SK-N-SH treated with all-trans-retinoic acid at 6 μM for 48 hours (cell line): ENCODE results near the gene PRELID3B.

ENCODE experiments used
- ARNTL ChIP-seq: fragments of 450-650 bp; formaldehyde crosslinking; IDR thresholded peaks from 2 replicates; pipeline ENCODE4 v1.5.0; 2020; ENCODE audit warnings: low read depth, mild to moderate bottlenecking, moderate library complexity, borderline replicate concordance
- GLIS3 ChIP-seq: fragments of 250-450 bp; sonication (Bioruptor Pico); IDR thresholded peaks from 2 replicates; pipeline ENCODE4 v1.5.0; 2020; ENCODE audit warnings: mild to moderate bottlenecking, moderate library complexity
- ISL1 ChIP-seq: fragments of 250-450 bp; sonication (Bioruptor Pico); IDR thresholded peaks from 2 replicates; pipeline ENCODE4 v2.1.2; 2022; ENCODE audit warnings: mild to moderate bottlenecking, moderate library complexity
- RARB ChIP-seq: fragments of 250-450 bp; sonication (Bioruptor Pico); IDR thresholded peaks from 2 replicates; pipeline ENCODE4 v1.8.0; 2021; ENCODE audit warnings: mild to moderate bottlenecking, moderate library complexity
- SNAI2 ChIP-seq: fragments of 250-450 bp; sonication (Bioruptor Pico); IDR thresholded peaks from 2 replicates; pipeline ENCODE4 v1.5.0; 2020; ENCODE audit warnings: mild to moderate bottlenecking, moderate library complexity
- TOX ChIP-seq: fragments of 250-450 bp; sonication (Bioruptor Pico); IDR thresholded peaks from 2 replicates; pipeline ENCODE4 v1.8.0; 2021; ENCODE audit warnings: mild to moderate bottlenecking, moderate library complexity, borderline replicate concordance
- ZFP3 ChIP-seq: fragments of 250-450 bp; sonication (Bioruptor Pico); IDR thresholded peaks from 2 replicates; pipeline ENCODE4 v1.5.0; 2020; ENCODE audit warnings: mild to moderate bottlenecking, moderate library complexity
- ZFP30 ChIP-seq: fragments of 450-650 bp; formaldehyde crosslinking; IDR thresholded peaks from 2 replicates; pipeline ENCODE4 v1.5.0; 2022; ENCODE audit warnings: mild to moderate bottlenecking, moderate library complexity
- ZNF70 ChIP-seq: fragments of 450-650 bp; formaldehyde crosslinking; IDR thresholded peaks from 2 replicates; pipeline ENCODE4 v1.5.0; 2020; ENCODE audit warnings: mild to moderate bottlenecking, moderate library complexity
- TF ChIP-seq, protein P1 (sequence below): fragments of 250-450 bp; sonication (Bioruptor Pico); IDR thresholded peaks from 2 replicates; pipeline ENCODE4 v1.8.0; 2020; ENCODE audit warnings: mild to moderate bottlenecking, moderate library complexity, borderline replicate concordance
- TF ChIP-seq, protein P2 (sequence below): fragments of 250-450 bp; sonication (Bioruptor Pico); IDR thresholded peaks from 2 replicates; pipeline ENCODE4 v1.5.1; 2020; ENCODE audit warnings: low read depth, mild to moderate bottlenecking, moderate library complexity
- TF ChIP-seq, protein P3 (sequence below): fragments of 250-450 bp; sonication (Bioruptor Pico); IDR thresholded peaks from 2 replicates; pipeline ENCODE4 v1.5.1; 2021; ENCODE audit warnings: mild to moderate bottlenecking, moderate library complexity
- TF ChIP-seq, protein P4 (sequence below): fragments of 250-450 bp; sonication (Bioruptor Pico); IDR thresholded peaks from 2 replicates; pipeline ENCODE4 v1.5.0; 2020; ENCODE audit warnings: mild to moderate bottlenecking, moderate library complexity
- TF ChIP-seq, protein P5 (sequence below): fragments of 250-450 bp; sonication (Bioruptor Pico); IDR thresholded peaks from 2 replicates; pipeline ENCODE4 v1.8.0; 2021; ENCODE audit warnings: low read depth, mild to moderate bottlenecking, moderate library complexity, borderline replicate concordance

GRCh38 chr20:58995461-58996225 is 46.9 kb downstream of the PRELID3B start:
- TF ChIP-seq, protein P1, sequence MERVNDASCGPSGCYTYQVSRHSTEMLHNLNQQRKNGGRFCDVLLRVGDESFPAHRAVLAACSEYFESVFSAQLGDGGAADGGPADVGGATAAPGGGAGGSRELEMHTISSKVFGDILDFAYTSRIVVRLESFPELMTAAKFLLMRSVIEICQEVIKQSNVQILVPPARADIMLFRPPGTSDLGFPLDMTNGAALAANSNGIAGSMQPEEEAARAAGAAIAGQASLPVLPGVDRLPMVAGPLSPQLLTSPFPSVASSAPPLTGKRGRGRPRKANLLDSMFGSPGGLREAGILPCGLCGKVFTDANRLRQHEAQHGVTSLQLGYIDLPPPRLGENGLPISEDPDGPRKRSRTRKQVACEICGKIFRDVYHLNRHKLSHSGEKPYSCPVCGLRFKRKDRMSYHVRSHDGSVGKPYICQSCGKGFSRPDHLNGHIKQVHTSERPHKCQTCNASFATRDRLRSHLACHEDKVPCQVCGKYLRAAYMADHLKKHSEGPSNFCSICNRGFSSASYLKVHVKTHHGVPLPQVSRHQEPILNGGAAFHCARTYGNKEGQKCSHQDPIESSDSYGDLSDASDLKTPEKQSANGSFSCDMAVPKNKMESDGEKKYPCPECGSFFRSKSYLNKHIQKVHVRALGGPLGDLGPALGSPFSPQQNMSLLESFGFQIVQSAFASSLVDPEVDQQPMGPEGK (CRISPR knock-in tag): no peak
- no peak for TF ChIP-seq RARB (CRISPR knock-in tag)
- TF ChIP-seq, protein P2, sequence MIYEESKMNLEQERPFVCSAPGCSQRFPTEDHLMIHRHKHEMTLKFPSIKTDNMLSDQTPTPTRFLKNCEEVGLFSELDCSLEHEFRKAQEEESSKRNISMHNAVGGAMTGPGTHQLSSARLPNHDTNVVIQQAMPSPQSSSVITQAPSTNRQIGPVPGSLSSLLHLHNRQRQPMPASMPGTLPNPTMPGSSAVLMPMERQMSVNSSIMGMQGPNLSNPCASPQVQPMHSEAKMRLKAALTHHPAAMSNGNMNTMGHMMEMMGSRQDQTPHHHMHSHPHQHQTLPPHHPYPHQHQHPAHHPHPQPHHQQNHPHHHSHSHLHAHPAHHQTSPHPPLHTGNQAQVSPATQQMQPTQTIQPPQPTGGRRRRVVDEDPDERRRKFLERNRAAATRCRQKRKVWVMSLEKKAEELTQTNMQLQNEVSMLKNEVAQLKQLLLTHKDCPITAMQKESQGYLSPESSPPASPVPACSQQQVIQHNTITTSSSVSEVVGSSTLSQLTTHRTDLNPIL (CRISPR knock-in tag): no peak
- no peak for TF ChIP-seq ZFP30
- no peak for TF ChIP-seq SNAI2 (CRISPR knock-in tag)
- TF ChIP-seq, protein P3, sequence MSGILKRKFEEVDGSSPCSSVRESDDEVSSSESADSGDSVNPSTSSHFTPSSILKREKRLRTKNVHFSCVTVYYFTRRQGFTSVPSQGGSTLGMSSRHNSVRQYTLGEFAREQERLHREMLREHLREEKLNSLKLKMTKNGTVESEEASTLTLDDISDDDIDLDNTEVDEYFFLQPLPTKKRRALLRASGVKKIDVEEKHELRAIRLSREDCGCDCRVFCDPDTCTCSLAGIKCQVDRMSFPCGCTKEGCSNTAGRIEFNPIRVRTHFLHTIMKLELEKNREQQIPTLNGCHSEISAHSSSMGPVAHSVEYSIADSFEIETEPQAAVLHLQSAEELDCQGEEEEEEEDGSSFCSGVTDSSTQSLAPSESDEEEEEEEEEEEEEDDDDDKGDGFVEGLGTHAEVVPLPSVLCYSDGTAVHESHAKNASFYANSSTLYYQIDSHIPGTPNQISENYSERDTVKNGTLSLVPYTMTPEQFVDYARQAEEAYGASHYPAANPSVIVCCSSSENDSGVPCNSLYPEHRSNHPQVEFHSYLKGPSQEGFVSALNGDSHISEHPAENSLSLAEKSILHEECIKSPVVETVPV (CRISPR knock-in tag): no peak
- TF ChIP-seq ARNTL (CRISPR knock-in tag): no peak
- no peak for TF ChIP-seq ISL1 (CRISPR knock-in tag)
- TF ChIP-seq GLIS3 (CRISPR knock-in tag): no peak
- TF ChIP-seq, protein P4, sequence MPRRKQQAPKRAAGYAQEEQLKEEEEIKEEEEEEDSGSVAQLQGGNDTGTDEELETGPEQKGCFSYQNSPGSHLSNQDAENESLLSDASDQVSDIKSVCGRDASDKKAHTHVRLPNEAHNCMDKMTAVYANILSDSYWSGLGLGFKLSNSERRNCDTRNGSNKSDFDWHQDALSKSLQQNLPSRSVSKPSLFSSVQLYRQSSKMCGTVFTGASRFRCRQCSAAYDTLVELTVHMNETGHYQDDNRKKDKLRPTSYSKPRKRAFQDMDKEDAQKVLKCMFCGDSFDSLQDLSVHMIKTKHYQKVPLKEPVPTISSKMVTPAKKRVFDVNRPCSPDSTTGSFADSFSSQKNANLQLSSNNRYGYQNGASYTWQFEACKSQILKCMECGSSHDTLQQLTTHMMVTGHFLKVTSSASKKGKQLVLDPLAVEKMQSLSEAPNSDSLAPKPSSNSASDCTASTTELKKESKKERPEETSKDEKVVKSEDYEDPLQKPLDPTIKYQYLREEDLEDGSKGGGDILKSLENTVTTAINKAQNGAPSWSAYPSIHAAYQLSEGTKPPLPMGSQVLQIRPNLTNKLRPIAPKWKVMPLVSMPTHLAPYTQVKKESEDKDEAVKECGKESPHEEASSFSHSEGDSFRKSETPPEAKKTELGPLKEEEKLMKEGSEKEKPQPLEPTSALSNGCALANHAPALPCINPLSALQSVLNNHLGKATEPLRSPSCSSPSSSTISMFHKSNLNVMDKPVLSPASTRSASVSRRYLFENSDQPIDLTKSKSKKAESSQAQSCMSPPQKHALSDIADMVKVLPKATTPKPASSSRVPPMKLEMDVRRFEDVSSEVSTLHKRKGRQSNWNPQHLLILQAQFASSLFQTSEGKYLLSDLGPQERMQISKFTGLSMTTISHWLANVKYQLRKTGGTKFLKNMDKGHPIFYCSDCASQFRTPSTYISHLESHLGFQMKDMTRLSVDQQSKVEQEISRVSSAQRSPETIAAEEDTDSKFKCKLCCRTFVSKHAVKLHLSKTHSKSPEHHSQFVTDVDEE: no peak
- TF ChIP-seq, protein P5, sequence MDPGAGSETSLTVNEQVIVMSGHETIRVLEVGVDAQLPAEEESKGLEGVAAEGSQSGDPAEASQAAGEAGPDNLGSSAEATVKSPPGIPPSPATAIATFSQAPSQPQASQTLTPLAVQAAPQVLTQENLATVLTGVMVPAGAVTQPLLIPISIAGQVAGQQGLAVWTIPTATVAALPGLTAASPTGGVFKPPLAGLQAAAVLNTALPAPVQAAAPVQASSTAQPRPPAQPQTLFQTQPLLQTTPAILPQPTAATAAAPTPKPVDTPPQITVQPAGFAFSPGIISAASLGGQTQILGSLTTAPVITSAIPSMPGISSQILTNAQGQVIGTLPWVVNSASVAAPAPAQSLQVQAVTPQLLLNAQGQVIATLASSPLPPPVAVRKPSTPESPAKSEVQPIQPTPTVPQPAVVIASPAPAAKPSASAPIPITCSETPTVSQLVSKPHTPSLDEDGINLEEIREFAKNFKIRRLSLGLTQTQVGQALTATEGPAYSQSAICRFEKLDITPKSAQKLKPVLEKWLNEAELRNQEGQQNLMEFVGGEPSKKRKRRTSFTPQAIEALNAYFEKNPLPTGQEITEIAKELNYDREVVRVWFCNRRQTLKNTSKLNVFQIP (CRISPR knock-in tag): no peak
- TF ChIP-seq ZFP3 (CRISPR knock-in tag): no peak
- TF ChIP-seq TOX (CRISPR knock-in tag): no peak
- TF ChIP-seq ZNF70 (CRISPR knock-in tag): no peak
